Activated CD4-positive, alpha-beta T cell treated with anti-CD3 and anti-CD28 coated beads, Interleukin-10, Interleukin-2, amounts not matched to agents 100 ng/mL and 50 ng/mL, durations not matched to agents 16 hours and 8 hours (primary cell): ENCODE measurements around the gene ADSS1.
"Not testable (repeated sequence)": the region's sequence is repeated elsewhere in the genome, so short reads cannot be mapped to it uniquely, and the experiment has no call there.

Experiments used
- DNase-seq: peaks from one replicate; pipeline ENCODE4 v3.0.0-alpha.2; 2020

The ADSS1 gene

DNA sequence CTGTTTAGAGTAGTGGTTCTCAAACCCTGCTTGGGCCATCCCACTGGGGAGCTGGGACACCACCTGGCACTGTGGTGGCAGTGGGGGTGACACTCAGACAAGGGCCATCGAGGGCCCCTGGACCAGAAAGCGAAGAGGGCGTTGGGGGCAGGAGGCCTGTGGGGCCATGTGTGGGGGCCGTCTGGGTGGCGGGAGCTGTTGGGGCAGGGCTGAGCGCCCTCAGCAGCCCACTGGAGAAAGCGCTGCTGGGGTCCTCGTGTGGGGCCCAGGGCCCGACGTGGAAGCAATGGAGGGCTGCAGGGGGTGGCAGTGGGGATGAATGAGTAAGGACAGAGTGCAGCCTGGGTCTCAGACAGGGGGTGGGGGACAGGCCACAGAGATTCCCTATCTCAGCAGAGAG, 5.9 kb upstream of the ADSS1 start:
- no peak for DNase-seq

GRCh38 chr14:104718871-104719270, 5.2 kb upstream of the ADSS1 start:
- no peak for DNase-seq

DNA sequence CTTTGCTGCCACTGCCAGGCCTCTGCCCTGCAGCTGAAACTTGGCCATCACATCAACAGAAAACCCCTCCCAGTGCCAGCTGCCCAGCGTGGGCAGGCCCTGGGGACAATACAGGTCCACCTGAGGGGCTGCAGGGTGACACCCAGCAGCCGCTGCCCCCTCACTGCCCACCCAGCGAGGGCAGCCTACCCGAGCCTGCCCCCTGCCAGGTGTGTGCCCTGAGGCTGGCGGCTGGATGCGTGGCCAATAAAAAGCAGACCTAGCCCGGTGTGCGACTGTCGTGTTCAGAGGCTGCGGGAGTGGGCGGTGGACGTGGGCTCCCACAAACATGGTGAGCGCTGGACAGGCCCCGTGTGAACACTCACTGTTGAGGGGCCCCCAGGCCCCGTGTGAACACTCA, 4.7 kb upstream of the ADSS1 start:
- no peak for DNase-seq

GRCh38 chr14:104721505-104722431, 2.3 kb upstream of the ADSS1 start:
- DNase-seq = no peak

DNA sequence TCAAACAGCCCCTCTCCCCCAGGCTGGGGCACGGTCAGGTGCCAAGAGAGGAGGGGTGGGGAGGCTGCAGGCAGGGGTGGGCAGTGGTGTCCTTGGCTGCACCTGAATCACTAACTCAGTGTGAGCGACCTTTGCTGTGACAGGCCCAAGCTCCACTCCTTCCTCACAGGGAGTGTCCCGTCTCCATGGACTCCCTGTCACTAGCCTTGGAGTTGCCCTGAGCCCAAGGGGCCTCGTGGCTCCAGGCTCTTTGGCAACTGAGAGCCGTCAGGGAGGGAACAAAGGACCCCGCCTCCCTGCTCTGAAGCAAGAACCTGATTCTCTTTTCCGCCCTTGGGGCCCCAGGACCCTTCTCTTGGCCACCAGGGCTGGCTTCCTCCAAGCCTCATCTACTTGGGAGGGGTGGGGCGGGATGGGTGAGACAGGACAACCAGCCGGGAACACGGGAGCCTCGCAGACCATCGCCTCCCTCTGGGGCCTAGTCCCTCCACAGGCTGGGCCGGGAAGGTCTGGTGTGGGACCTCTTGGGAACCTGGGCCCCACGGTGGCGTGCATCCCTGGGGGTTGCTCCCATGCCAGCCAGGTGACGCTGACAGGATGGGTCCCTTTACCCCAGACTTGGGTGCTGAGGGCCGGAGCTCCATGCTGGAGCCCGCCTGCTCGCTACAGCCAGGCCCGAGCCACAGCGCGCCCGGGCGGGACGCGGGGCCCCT, 935 bp upstream of the ADSS1 start:
- DNase-seq = no peak

DNA sequence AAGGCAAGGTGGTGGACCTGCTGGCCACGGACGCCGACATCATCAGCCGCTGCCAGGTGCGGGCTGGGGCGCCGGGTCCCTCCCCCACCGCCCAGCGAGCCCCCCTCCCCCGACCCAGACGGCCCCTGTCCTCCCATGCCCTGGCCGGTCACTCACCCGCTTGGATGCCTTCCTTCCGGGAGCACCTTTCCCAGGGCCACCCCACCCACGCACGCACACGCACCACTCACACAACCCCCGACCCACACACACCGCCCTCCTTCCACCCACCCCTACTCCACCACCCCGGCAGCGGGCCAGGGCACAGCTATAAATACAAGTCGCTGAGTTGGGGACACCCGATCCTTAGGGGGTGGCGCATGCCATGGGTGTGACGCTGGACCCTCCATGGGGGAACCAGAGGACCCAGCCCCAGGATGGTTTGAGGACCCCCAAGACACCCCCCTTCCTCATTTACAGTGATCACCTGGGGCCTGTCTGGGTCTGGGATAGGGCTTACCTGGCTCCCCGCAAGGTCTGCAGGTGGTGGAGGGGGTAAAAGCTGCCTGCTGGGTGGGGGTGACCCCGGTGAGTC, 465 bp downstream of the ADSS1 start:
- no peak for DNase-seq

DNA sequence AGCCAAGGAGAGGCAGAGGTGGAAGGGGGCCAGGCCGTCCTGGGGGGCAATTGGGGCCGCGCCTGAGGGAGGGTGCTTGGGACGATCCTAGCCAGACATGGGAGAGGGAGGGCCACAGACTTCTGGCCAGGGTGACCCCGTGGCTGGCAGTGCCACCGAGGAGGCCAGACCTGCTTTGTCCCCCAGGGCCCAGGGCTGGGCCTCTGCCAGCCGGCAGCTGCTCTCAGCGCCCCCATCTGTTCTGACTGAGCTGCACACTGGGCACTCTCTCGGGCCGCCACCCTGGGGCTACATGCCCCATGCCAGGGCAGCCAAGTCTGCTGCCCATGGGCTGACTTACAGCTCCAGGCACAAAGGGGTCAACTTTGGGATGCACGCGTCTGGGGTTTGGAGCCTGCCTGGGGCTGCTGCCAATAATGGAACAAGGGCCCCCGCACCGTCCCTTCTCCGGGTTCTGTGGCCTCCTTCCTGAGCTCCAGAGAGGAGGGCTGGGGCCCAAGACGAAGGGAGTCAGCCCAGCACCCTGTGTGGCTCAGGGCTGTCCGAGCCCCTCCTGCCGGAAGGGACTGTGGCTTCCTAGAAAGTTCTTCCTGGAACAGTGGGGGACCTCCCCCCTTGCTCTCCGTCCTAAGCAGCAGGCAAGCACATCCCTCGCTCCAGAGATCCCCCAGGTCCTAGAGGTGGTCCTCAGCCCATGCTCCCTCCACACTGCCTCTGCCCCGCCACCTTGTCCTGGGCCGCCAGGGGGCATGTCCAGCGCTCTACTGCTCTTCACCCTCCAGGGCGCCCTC, 1.1 kb downstream of the ADSS1 start:
- no peak for DNase-seq

DNA sequence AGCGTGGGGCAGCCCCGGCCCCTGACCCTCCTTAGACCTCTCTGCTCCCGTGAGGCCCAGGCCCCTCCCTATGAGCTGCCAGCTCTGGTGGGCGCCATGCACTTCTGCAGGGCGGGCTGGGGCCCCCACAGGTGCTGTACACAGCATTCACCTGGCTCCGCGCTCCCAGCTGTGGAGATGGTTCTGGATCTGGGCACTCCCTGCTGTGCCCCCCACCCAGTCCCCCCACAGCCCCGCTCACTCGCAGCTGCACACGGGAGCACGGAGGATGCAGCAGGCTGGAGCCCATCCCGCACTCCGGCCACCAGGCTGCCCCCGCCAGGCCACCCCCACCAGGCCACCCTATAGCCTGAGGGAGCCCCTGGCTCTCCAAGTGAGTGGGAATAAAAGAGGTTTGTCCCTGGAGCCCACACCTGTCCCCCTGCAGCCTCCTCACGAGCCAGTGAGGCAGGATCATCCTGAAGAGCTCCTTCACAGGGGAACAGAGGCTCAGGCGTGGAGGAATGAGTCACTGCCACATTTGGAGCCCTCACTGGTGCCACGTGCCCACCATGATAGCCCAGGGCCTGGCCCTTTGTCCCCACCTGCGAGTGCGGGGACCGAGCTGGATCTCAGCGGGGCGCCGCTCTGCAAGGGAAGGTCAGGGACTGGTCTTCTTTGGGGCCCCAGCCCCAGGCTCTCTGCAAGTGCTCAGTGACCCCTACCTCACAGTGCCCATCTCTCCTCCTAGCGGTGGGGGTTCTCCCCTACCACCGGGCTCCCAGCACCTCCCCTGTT, 1.9 kb downstream of the ADSS1 start:
- DNase-seq = no peak

DNA sequence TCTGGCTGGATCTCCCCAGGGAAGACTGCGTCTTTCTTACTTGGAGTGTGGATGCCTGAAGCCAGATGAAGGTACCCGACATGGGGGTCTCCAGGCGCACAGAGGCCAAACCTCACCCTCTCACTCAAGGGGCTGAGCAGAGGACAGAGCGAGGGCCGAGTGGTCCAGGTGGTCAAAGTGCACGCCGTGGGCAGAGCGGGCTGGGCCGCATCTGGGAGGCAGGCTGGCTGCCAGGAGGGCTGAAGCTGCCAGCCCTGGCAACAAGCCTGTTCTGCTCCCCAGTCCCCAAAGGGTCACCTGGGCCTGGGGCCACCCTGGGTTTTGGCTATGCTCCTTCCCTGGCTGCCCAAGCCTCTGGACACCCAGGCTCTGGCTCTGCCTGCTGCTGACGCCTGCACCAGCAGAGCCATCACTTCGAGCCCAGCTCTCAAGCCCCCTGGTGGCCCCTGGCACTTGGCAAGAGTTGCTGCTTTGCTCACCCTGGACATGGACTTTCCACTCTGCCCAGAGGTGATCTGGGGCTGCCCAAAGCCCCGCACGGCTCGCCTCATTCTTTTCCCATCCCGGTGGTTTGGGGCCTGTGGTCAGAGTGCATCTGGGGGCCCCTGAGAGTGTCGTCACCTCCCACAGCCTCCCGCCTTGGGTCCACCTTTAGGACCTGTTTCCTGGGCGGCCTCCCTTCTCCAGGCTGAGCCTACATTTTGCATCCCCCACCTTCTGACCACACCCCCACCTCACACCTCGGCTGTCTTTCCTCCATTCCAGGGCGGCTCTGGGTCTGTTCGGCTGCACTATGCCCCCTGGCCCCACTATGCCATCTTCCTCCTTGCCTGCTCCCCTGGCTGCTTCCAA, 2.8 kb downstream of the ADSS1 start:
- DNase-seq = no peak

GRCh38 chr14:104728631-104729030, 4.6 kb downstream of the ADSS1 start:
- DNase-seq = no peak

DNA sequence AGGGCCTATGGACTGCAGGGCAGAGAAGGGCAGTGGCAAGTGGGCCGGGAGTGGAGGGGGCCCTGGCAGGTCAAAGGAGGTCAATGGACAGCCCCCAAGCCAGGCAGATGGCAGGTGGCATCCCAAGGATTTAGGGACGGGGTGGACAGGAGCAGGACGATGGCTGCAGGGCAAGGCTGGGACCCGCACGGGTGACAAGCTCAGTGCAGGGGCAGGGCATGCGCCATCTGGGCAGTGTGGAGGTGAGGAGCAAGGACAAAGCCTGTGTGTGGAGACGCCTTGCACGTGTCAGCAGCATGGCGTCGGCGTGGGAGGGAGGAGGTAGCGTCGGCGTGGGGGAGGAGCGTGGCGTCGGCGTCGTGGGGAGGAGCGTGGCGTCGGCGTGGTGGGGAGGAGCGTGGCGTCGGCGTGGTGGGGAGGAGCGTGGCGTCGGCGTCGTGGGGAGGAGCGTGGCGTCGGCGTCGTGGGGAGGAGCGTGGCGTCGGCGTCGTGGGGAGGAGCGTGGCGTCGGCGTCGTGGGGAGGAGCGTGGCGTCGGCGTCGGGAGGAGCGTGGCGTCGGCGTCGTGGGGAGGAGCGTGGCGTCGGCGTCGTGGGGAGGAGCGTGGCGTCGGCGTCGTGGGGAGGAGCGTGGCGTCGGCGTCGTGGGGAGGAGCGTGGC, 5.3 kb downstream of the ADSS1 start:
- not testable (repeated sequence) for DNase-seq

- no peak for DNase-seq
Observed at GRCh38 chr14:104729835-104730181, 5.8 kb downstream of the ADSS1 start.

DNA sequence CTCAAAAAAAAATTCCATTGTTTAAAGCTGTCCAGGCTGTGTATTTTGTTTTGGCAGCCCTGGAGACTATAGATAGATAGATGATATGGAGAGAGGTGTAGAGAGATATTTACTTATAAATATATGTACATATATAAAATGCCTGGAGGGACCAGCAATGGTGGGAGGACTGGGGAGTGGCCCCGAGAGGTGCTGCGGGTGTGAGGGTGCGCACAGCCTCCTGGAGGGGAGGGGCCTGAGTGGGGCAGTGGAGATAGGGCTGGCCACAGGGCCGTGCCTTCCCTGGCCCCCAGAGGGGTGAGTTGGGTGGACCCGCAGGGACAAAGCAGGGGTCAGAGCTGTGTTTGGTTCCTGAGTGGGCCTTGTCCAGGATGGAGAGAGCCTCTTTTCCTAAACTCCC, 6.5 kb downstream of the ADSS1 start:
- no peak for DNase-seq

GRCh38 chr14:104731320-104732294, 7.6 kb downstream of the ADSS1 start:
- peak; percentile 16 for DNase-seq

DNA sequence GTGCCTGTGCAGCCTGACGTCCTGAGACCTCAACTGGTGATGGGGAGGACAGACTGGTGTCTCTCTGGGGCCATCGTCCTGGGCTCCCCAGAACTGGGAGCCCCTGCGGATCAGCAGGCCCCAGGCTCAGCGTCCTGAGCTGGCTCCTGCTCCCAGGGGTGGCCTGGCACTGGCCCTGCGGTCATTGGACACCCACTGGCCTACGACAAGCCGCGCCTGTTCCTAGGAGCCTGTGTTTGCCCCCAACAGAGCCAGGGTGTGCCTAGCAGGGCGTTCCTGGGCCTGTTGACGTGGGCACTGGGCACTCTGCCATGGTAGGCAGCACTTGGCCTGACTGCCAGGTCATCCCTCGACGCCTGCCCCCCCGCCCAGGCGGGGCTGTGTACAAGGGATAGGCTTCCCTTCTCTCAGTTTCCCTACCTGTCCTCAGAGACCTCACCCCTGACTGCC, 8.4 kb downstream of the ADSS1 start:
- no peak for DNase-seq

GRCh38 chr14:104732931-104733681, 9.1 kb downstream of the ADSS1 start:
- no peak for DNase-seq

DNA sequence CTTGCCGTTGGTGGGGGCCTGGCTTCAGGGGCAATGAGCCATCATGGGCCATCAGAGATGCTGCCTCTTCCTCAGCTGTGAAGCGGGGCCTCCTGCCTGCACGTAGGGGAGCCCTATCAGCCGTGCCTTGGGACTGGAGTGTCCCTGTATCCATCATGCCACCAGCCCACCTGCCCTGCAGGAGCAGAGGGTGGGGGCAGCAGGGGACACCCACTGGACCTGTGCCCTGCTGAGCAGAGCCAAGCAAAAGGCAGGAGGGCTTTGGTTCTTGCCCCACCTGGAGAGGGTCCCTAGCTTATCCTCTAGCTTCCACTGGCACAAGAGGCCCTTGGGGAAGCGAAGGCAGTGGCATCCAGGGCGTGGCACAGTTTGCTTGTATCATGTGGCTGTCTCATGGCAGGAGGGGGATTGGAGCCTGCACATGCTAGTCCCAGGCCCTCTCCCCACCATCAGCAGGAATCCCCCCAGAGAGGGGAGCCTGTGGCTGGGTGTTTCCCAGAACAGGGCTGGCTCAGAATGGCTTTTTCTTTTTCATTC, 10.1 kb downstream of the ADSS1 start:
- DNase-seq = no peak

DNA sequence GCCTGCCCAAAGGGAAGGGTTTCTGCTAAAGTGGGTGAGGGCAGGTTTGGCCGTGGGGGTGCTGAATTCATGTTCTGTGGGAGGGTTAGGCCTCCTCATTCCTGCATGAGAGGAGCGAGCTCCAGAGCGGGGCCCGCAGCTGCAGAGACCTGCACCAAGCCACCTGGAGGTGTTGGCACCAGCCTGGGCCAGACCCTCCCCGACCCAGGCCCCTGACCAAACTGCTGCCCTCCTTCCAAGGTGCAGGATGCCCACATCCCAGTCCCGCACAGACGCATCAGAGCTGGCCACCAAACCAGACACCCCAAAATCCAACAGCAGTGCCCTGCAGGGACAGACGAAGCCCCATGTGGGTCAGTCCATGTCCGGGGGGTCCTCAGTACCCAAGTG, 10.6 kb downstream of the ADSS1 start:
- no peak for DNase-seq
